ENCODE measurements around the gene CYB5R3.

CYB5R3 gene

GRCh38 chr22:42649246-42650099, at the start of gene CYB5R3:
CYB5R3 (minus strand) TSS chr22:42649392; CDS start chr22:42649315, 77 bp downstream.
- H3K27me3 Mint-ChIP-seq = peaks cover 16% of the 10 kb centered on the region
- CTCF ChIA-PET = interaction anchor here (1.6 kb wide), 1 partner anchor 11 kb away, joined by 5 read pairs; no protein-coding TSS in a partner anchor
- DNase-seq = peak; percentile 86
- no peaks in the 10 kb centered on the region for H3K9me3 Mint-ChIP-seq
- no peaks in the 10 kb centered on the region for H3K36me3 Mint-ChIP-seq
- H3K27ac Mint-ChIP-seq = peak within 1 kb of the TSS; percentile 94
- peaks cover 29% of the 10 kb centered on the region for H3K4me1 Mint-ChIP-seq
- peak within 1 kb of the TSS; percentile 94 for H3K4me3 Mint-ChIP-seq

- no peaks in the 10 kb centered on the region for H3K27me3 Mint-ChIP-seq
- CTCF ChIA-PET = no interaction called here
- H3K4me3 Mint-ChIP-seq = no peak overlapping the region
- H3K36me3 Mint-ChIP-seq = no peaks in the 10 kb centered on the region
- H3K9me3 Mint-ChIP-seq = no peaks in the 10 kb centered on the region
- no peaks in the 10 kb centered on the region for H3K4me1 Mint-ChIP-seq
- H3K27ac Mint-ChIP-seq = no peak overlapping the region
- no peak for DNase-seq
These were observed 48.4 kb upstream of the CYB5R3 start for GRCh38 chr22:42697542-42698013.

- H3K27me3 Mint-ChIP-seq = no peaks in the 10 kb centered on the region
- H3K36me3 Mint-ChIP-seq = no peaks in the 10 kb centered on the region
- H3K4me3 Mint-ChIP-seq = no peak overlapping the region
- H3K27ac Mint-ChIP-seq = no peak overlapping the region
- no peaks in the 10 kb centered on the region for H3K4me1 Mint-ChIP-seq
- H3K9me3 Mint-ChIP-seq = no peaks in the 10 kb centered on the region
- no peak for DNase-seq
- CTCF ChIA-PET = no interaction called here
These were observed 47.3 kb upstream of the CYB5R3 start for GRCh38 chr22:42696331-42696967.

DNA sequence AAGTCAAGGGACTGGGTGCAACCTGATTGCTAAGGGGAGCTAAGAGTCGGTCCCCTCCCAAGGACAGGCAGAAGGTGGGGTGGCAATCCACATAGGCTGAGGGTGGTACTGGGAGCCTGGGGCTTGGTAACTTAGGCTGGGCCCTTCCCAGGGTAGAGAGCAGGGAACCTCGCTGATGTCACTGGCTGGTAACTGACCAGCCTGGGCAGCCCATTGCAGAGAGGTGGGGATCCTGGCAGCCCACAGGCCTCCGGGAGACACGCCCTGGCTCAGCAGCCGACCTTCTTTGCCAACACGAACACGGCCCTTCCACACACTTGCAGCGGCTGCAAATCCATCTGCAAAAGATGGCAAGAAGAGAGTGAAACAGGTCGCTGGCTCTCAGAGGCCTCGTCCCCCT, 46.1 kb upstream of the CYB5R3 start:
- no peak overlapping the region for H3K27ac Mint-ChIP-seq
- DNase-seq = no peak
- no peaks in the 10 kb centered on the region for H3K4me1 Mint-ChIP-seq
- no peaks in the 10 kb centered on the region for H3K36me3 Mint-ChIP-seq
- no peaks in the 10 kb centered on the region for H3K9me3 Mint-ChIP-seq
- peaks cover under 1% of the 10 kb centered on the region for H3K27me3 Mint-ChIP-seq
- CTCF ChIA-PET = no interaction called here
- H3K4me3 Mint-ChIP-seq = no peak overlapping the region

GRCh38 chr22:42693763-42694683, 44.8 kb upstream of the CYB5R3 start:
- H3K4me1 Mint-ChIP-seq = no peaks in the 10 kb centered on the region
- H3K9me3 Mint-ChIP-seq = no peaks in the 10 kb centered on the region
- H3K27me3 Mint-ChIP-seq = peaks cover 7% of the 10 kb centered on the region
- H3K4me3 Mint-ChIP-seq = no peak overlapping the region
- no peak overlapping the region for H3K27ac Mint-ChIP-seq
- DNase-seq = no peak
- CTCF ChIA-PET = no interaction called here
- H3K36me3 Mint-ChIP-seq = no peaks in the 10 kb centered on the region

DNA sequence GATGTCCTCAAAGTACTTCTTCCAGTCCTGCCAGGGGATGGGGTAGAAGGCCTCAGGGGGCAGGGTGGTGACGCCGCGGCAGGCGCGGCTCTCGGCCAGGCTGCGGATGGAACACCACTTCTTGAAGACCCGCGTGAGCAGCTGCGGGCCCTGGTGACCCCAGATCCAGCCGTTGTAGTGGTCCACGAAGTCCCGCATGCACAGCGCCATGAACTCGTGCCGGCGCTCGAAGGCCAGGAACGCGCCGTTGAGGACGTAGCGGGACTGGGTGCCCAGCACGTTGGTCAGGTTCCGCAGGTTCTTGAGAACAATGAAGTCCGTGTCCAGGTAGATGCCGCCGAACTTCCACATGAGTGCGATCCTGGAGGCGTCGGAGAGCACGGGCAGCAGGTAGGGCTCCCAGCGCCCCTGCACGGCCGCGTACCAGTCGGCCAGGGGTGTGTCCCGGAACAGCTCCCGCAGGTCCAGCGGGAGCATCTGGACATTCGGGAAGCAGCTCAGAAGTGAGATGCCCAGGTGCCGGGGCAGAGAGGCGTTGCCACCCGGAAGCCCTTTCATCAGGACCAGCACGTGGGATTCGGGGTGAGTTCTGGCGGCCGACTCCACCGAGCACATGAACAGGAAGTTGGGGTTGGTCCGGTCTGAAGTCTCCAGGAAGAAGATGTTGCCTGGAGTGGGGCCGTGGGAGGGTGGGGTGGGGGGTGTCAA, 44.0 kb upstream of the CYB5R3 start:
- no peaks in the 10 kb centered on the region for H3K36me3 Mint-ChIP-seq
- CTCF ChIA-PET = no interaction called here
- H3K27ac Mint-ChIP-seq = no peak overlapping the region
- no peaks in the 10 kb centered on the region for H3K4me1 Mint-ChIP-seq
- no peaks in the 10 kb centered on the region for H3K9me3 Mint-ChIP-seq
- no peak for DNase-seq
- H3K27me3 Mint-ChIP-seq = peaks cover 10% of the 10 kb centered on the region
- no peak overlapping the region for H3K4me3 Mint-ChIP-seq

DNA sequence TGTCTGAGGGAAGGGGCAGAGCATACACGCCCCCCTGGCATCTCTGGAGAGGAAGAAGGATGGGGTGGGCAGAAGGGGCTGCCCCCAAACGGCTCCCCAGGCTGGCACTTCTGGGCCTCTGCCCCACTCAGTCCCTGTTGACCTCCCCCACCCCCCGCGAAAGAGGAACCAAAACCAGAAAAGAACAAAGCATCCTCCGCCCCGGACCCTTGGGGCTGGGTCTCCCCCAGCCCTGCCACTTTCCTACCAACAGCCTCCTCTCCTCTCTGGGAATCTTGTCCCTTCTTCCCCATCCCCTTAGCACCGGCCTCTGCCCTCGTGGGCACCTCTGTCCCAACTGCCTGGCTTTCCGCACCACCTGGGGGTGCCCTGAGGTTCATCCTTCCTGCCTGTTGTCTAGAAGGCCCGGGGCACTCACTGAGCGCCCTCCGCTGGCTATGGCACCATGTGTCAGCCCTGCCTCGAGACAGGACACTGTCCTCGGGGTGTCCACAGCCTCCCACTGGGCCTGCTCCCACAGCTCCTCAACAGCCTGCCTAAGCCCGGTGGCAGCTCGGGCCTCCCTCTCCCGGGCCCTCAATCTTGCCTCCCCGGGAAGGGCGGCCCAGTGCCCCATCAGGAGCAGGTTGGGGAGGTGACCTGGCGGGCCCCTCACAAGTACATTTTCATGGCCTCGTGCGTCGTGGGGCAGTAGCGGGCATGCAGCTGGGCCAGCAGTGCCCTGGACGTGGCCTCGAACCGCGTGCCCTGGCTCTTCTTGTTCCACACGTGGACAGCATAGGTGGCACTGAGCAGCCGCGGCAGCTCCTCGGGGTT, 43.3 kb upstream of the CYB5R3 start:
- CTCF ChIA-PET = no interaction called here
- peaks cover 11% of the 10 kb centered on the region for H3K27me3 Mint-ChIP-seq
- no peak overlapping the region for H3K27ac Mint-ChIP-seq
- DNase-seq = no peak
- no peaks in the 10 kb centered on the region for H3K36me3 Mint-ChIP-seq
- no peaks in the 10 kb centered on the region for H3K4me1 Mint-ChIP-seq
- no peak overlapping the region for H3K4me3 Mint-ChIP-seq
- no peaks in the 10 kb centered on the region for H3K9me3 Mint-ChIP-seq

DNA sequence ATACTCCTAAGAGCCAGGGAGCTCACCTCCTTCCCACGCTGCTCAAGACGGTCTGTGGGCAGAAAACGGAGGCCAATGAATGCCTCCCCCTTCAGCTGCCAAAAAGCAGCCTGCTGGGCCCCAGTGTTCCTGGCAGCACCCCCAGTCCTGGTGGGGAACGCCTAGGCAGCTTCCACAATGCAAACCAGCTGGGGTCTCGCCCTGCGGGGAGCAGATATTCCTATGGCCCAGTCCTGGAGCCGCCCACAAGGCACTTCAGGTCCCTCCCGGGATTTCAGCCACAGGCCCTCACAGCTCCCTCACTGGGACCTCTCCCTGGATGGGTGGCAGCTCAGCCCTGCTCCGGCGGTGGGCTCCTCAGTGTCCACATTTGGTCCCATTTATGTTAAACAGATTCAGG, 42.2 kb upstream of the CYB5R3 start:
- Mint-ChIP-seq H3K9me3 (no peaks in the 10 kb centered on the region), H3K27me3 (peaks cover 11% of the 10 kb centered on the region), H3K4me1 (no peaks in the 10 kb centered on the region), H3K4me3 (no peak overlapping the region), H3K27ac (no peak overlapping the region), H3K36me3 (no peaks in the 10 kb centered on the region)
- DNase-seq = no peak
- CTCF ChIA-PET = no interaction called here

DNA sequence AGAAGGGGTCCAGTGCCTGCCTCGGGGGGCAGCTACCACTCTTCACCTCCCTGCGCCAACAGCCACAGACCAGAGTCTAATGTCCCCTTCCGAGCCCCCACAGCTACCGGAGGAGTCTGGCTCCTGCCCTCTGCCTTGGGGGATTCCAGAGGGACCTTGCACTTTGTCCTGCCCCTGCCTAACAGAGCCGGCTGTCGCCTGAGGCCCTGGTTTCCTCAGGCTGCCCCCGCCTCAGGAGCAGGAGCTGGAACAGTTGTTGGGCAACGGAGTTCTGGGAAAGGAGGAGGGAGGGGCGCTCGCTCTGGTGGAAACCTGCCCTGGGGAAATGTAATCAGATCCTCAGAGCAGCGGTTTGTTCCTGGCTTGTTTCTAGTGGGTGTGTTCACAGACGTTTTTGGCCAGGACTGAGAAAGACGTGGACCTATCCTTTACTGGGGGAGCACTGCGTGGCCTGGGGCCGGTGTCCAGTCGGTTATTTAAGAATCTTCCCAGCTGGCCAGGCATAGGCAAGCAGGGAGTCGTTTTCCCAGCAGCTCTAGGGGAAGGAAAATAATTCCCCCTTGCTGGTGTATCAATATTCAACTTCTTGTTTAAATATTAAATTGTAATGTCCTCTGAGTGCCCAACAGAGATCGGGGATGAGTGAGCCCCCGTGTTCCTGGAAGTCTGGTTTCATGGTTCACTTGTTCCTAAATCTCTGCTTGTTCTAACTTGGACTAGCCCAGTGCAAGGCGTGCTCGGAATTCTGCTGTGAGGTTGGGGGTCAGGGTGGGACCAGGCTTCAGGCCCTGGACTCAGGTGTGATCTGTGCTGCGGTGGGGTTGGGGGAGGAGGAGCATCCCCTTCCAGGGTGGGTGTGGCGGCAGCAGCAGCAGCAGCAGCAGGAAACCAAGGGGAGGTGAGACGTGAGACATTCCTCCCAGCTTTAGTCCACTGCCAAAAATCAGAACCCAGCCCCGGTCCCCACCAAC, 39.3 kb upstream of the CYB5R3 start:
- peaks cover 19% of the 10 kb centered on the region for H3K27me3 Mint-ChIP-seq
- no peaks in the 10 kb centered on the region for H3K4me1 Mint-ChIP-seq
- no peaks in the 10 kb centered on the region for H3K36me3 Mint-ChIP-seq
- CTCF ChIA-PET = no interaction called here
- no peak overlapping the region for H3K27ac Mint-ChIP-seq
- DNase-seq = no peak
- no peak overlapping the region for H3K4me3 Mint-ChIP-seq
- no peaks in the 10 kb centered on the region for H3K9me3 Mint-ChIP-seq

- Mint-ChIP-seq H3K4me1 (no peaks in the 10 kb centered on the region), H3K36me3 (no peaks in the 10 kb centered on the region), H3K4me3 (no peak overlapping the region), H3K9me3 (no peaks in the 10 kb centered on the region), H3K27me3 (peaks cover 34% of the 10 kb centered on the region), H3K27ac (peak overlapping the region; percentile 29)
- CTCF ChIA-PET = no interaction called here
- no peak for DNase-seq
These were observed 37.7 kb upstream of the CYB5R3 start for GRCh38 chr22:42686756-42687491.

DNA sequence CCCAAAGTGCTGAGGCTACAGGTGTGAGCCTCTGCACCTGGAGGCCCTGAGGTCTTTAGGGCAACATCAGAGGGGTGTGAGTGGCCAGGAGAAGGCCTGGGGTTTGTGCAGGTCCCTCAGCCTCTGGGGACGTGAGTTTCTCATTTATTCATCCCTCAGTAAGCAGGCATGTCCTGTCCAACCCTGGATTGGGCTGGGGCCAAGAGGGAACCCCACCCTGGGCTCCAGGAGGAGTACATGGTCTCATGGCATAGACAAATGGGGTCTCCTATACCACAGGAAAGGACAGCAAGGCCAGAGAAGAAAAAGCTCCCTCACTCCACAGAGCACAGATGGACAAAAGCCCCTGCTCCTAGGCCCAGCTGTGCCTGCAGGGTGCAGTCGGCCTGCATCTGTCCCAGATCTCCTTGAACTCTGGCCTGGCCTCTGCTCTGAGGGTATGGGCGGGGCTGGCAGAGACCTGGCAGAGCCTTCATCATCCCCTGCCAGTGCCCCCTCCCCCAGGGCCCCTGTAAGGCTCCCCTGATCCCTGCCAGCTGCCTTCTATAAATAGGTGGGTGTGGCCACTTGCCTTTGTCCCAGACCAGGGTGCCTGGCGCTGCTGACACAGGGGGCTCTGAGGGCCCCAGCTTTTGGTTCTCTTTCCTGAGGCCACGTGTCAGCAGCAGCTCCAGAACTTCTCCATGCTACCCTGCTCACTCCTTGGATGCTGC, 36.9 kb upstream of the CYB5R3 start:
- Mint-ChIP-seq H3K4me3 (no peak overlapping the region), H3K36me3 (no peaks in the 10 kb centered on the region), H3K4me1 (no peaks in the 10 kb centered on the region), H3K27ac (no peak overlapping the region), H3K27me3 (peaks cover 34% of the 10 kb centered on the region), H3K9me3 (no peaks in the 10 kb centered on the region)
- CTCF ChIA-PET = no interaction called here
- DNase-seq = no peak
